Mucosa of rectum (tissue), 2 donors: Measurements from ENCODE around the gene SRP54.
"Not testable (repeated sequence)": the region's sequence is repeated elsewhere in the genome, so short reads cannot be mapped to it uniquely, and the experiment has no call there.

ENCODE experiments used
- H3K27ac ChIP-seq, 2 donors: one replicate each; pipeline ENCODE4 v1.7.0; 2013; ENCODE audit warnings: inconsistent platforms in 2 of 2, low read depth in 2 of 2, low read length in 2 of 2
- H3K27me3 ChIP-seq, 2 donors: one replicate each; pipeline ENCODE4 v1.7.0; 2013; ENCODE audit warnings: low read length in 2 of 2; ENCODE audit not compliant: control insufficient read depth in 2 of 2, insufficient read depth in 2 of 2
- H3K36me3 ChIP-seq, 2 donors: one replicate each; pipeline ENCODE4 v1.7.0; 2013; ENCODE audit warnings: low read length in 2 of 2; ENCODE audit not compliant: control insufficient read depth in 2 of 2, insufficient read depth in 2 of 2
- H3K4me1 ChIP-seq, 2 donors: one replicate each; pipeline ENCODE4 v1.7.0; 2013; ENCODE audit warnings: low read length in 2 of 2, mild to moderate bottlenecking in 1 of 2; ENCODE audit not compliant: control insufficient read depth in 2 of 2, insufficient read depth in 2 of 2
- H3K4me3 ChIP-seq, 2 donors: one replicate each; pipeline ENCODE4 v1.7.0; 2013; ENCODE audit warnings: low read length in 2 of 2
- H3K9ac ChIP-seq, 2 donors: one replicate each; pipeline ENCODE4 v1.7.0; 2013; ENCODE audit warnings: low read length in 2 of 2, low read depth in 1 of 2, mild to moderate bottlenecking in 1 of 2
- H3K9me3 ChIP-seq, 2 donors: one replicate each; pipeline ENCODE4 v1.7.0; 2013; ENCODE audit warnings: low read length in 2 of 2; ENCODE audit not compliant: control insufficient read depth in 2 of 2
- donor health status: healthy.
- donor health status: Normal muscosa, but diverticular disease.

Gene SRP54

GRCh38 chr14:35001621-35002020 is 18.8 kb downstream of the SRP54 start:
- peaks cover 6 to 31% of the 10 kb centered on the region in 2 donors for H3K36me3 ChIP-seq

GRCh38 chr14:35004839-35005238 is 22.0 kb downstream of the SRP54 start:
- Histone ChIP-seq H3K4me3 (no peak overlapping the region), H3K9me3 (no peaks in the 10 kb centered on the region), H3K36me3 (peaks cover 7 to 31% of the 10 kb centered on the region in 2 donors), H3K27ac (no peak overlapping the region), H3K27me3 (no peaks in the 10 kb centered on the region), H3K4me1 (no peaks in the 10 kb centered on the region), H3K9ac (no peak overlapping the region)

More at GRCh38 chr14:35001621-35002020, 18.8 kb downstream of the SRP54 start:
- no peaks in the 10 kb centered on the region for H3K27me3 ChIP-seq
- no peaks in the 10 kb centered on the region for H3K9me3 ChIP-seq
- no peaks in the 10 kb centered on the region for H3K4me1 ChIP-seq
- H3K9ac ChIP-seq, result no peak overlapping the region
- H3K27ac ChIP-seq, result no peak overlapping the region
- H3K4me3 ChIP-seq, result no peak overlapping the region

GRCh38 chr14:35016568-35016967 is 33.8 kb downstream of the SRP54 start:
- Histone ChIP-seq H3K4me3 (no peak overlapping the region), H3K36me3 (peaks cover 47 to 68% of the 10 kb centered on the region in 2 donors), H3K9ac (no peak overlapping the region), H3K27ac (no peak overlapping the region), H3K9me3 (no peaks in the 10 kb centered on the region), H3K27me3 (no peaks in the 10 kb centered on the region), H3K4me1 (no peaks in the 10 kb centered on the region)

GRCh38 chr14:35020713-35021112 is 37.9 kb downstream of the SRP54 start:
- Histone ChIP-seq H3K27me3 (no peaks in the 10 kb centered on the region), H3K36me3 (peaks cover 52 to 64% of the 10 kb centered on the region in 2 donors), H3K9me3 (no peaks in the 10 kb centered on the region), H3K27ac (no peak overlapping the region), H3K4me3 (no peak overlapping the region), H3K9ac (no peak overlapping the region), H3K4me1 (no peaks in the 10 kb centered on the region)

GRCh38 chr14:35028435-35028834 is 45.6 kb downstream of the SRP54 start:
- Histone ChIP-seq H3K9me3 (no peaks in the 10 kb centered on the region), H3K9ac (no peak overlapping the region), H3K27me3 (no peaks in the 10 kb centered on the region), H3K27ac (no peak overlapping the region), H3K36me3 (peaks cover 21 to 25% of the 10 kb centered on the region in 2 donors), H3K4me3 (no peak overlapping the region), H3K4me1 (no peaks in the 10 kb centered on the region)

- Histone ChIP-seq H3K27me3 (no peaks in the 10 kb centered on the region), H3K9me3 (peaks cover 0 to 4% of the 10 kb centered on the region in 2 donors), H3K4me3 (no peak overlapping the region), H3K27ac (no peak overlapping the region), H3K9ac (no peak overlapping the region), H3K36me3 (peaks cover 9 to 14% of the 10 kb centered on the region in 2 donors), H3K4me1 (no peaks in the 10 kb centered on the region)
These were observed 49.8 kb downstream of the SRP54 start for GRCh38 chr14:35032562-35032961.

- peaks cover 2 to 8% of the 10 kb centered on the region in 2 donors for H3K36me3 ChIP-seq
- H3K9ac ChIP-seq, result no peak overlapping the region
- no peaks in the 10 kb centered on the region for H3K27me3 ChIP-seq
- H3K4me1 ChIP-seq, result no peaks in the 10 kb centered on the region
- no peak overlapping the region for H3K4me3 ChIP-seq
- no peak overlapping the region for H3K27ac ChIP-seq
- peaks cover 0 to 4% of the 10 kb centered on the region in 2 donors for H3K9me3 ChIP-seq
These were observed 51.6 kb downstream of the SRP54 start for GRCh38 chr14:35034440-35034833.

- H3K4me3 ChIP-seq, H3K4me1 ChIP-seq, H3K27ac ChIP-seq, H3K36me3 ChIP-seq, H3K27me3 ChIP-seq, H3K9me3 ChIP-seq, H3K9ac ChIP-seq: not testable (repeated sequence)
These were observed 52.3 kb downstream of the SRP54 start for GRCh38 chr14:35034944-35035554.

GRCh38 chr14:35038312-35038711 is 55.5 kb downstream of the SRP54 start:
- H3K9me3 ChIP-seq, H3K27me3 ChIP-seq, H3K4me1 ChIP-seq, H3K36me3 ChIP-seq, H3K27ac ChIP-seq, H3K9ac ChIP-seq, H3K4me3 ChIP-seq: not testable (repeated sequence)

GRCh38 chr14:35042632-35043031 is 59.8 kb downstream of the SRP54 start:
- H3K4me1 ChIP-seq, result peaks cover 0 to 8% of the 10 kb centered on the region in 2 donors
- no peak overlapping the region for H3K9ac ChIP-seq
- H3K27ac ChIP-seq, result no peak overlapping the region
- H3K4me3 ChIP-seq, result no peak overlapping the region
- H3K9me3 ChIP-seq, result no peaks in the 10 kb centered on the region
- H3K27me3 ChIP-seq, result no peaks in the 10 kb centered on the region
- no peaks in the 10 kb centered on the region for H3K36me3 ChIP-seq

GRCh38 chr14:35043046-35043445 is 60.3 kb downstream of the SRP54 start:
- Histone ChIP-seq H3K27ac (no peak overlapping the region), H3K9me3 (no peaks in the 10 kb centered on the region), H3K4me1 (peaks cover 0 to 10% of the 10 kb centered on the region in 2 donors), H3K27me3 (no peaks in the 10 kb centered on the region), H3K4me3 (no peak overlapping the region), H3K36me3 (no peaks in the 10 kb centered on the region), H3K9ac (no peak overlapping the region)
